GM18868 (cell line): ENCODE results near the gene CORO1C.
"Not testable (repeated sequence)": the region's sequence is repeated elsewhere in the genome, so short reads cannot be mapped to it uniquely, and the experiment has no call there.

Source experiments
- ATAC-seq: cut with Tn5 transposase; IDR thresholded peaks from one replicate; pipeline ENCODE4 v1.9.1; 2021; ENCODE audit warnings: mild to moderate bottlenecking, moderate library complexity; ENCODE audit not compliant: unreplicated experiment

CORO1C gene

GRCh38 chr12:108679106-108679681 is 52.1 kb downstream of the CORO1C start:
- ATAC-seq: no peak

GRCh38 chr12:108678104-108678730 is 53.1 kb downstream of the CORO1C start:
- no peak for ATAC-seq

- no peak for ATAC-seq
Observed at GRCh38 chr12:108677381-108677780, 53.9 kb downstream of the CORO1C start.

DNA sequence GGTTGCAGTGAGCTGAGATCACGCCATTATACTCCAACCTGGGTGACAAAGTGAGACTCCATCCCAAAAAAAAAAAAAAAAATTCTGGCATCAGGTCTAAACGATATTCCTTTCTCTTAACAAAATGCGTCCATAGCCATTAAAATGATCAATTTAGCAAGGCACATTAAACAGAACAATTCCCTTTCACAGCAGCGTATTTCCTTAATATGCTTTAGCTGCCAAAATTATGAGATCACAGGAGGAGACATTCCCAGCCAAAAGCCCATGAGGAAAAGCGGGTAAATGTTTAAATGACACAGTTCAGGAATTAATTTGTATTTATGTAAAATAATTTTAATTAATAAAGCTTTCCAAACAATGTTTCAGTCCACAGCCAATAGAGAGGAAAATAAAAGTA is 54.6 kb downstream of the CORO1C start:
- ATAC-seq: no peak

- no peak for ATAC-seq
Observed at GRCh38 chr12:108675792-108676191, 55.5 kb downstream of the CORO1C start.

DNA sequence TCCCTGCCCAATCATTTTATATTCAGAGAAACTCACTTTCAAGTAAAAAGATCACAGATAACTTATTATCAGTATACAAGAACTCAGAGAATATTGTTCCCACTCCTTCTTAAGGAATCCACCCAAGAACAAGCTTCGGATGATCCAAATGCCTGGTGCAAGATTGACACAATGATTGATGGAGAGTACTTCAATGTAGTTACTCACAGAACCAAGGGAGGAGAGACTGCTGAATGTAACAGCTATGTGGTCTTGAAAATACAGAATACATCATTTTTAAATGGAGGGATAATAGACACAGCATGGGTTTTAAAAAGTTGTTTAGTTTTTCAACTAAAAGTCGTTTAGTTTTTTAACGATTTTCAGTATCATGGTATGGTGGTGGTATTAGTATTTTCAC is 59.3 kb downstream of the CORO1C start:
- ATAC-seq: no peak

- no peak for ATAC-seq
Observed at GRCh38 chr12:108671110-108671509, 60.2 kb downstream of the CORO1C start.

DNA sequence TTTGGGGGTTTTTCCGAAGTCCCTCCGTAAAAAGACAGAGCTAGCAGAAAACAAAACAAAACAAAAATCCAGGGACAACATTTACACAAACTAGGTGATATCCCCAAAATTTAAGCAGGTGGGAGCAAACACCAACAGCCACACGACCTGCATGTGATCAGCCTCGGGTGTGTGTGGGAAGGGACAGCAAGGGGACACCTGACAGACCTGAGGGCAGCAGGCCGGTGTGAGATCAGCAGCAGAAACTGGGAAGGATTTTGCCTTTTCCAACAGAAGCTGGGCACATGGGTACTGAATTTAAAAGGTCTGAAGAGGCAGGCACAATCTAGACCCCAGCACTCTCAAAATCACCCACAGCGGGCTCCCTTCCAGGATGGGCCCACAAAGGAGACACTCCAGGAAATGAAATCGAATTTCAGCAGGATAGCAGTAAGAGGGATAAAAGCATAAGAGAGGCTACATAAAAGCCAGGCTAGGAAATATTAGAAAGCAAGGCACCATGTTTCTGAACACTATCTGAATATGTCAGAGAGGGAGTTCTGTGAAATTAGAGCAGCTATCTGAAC is 61.2 kb downstream of the CORO1C start:
- ATAC-seq: no peak

DNA sequence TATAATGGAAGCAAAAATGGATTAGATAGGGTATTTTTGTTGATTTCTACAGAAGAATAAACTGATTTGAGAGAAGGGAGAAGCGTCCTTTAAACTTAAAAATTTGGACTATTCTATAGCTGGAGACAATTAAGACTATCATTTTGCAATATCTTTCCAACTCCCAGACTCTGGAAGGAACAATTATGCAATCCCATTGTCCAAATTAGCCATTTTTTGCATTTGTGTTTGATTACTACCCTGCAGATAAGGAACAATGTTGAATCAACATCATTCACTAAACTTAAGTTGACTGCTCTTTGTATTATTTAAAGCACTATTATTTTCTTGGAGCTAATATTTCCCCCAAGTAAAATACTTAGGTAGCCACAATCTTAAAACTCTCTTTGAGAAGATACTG is 62.8 kb downstream of the CORO1C start:
- ATAC-seq: no peak

- ATAC-seq: no peak
Observed at GRCh38 chr12:108668063-108668462, 63.3 kb downstream of the CORO1C start.

- peak; percentile 35 for ATAC-seq
Observed at GRCh38 chr12:108667349-108667748, 64.0 kb downstream of the CORO1C start.

DNA sequence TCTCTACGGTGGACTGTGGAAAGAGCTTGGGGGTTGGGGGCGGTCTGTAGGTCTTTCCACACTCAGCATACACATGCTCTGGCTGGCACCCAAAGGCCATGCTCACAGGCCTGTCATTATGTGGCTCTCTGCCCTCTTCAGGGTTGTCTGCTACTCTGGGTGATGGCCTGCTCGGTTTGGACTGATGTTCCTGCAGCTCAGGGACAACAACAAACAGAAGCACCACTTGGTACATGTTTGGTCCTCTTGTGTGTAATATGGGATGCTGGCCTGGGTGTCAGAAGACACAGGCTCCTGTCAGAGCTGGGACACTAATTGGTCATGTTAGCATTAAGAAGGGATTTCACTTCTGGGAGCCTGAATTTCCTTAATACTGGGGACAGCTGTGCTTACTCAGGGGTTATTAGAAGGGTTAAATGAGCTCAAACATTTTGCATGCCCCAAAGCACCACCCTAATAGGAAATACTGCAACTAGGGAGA is 64.9 kb downstream of the CORO1C start:
- ATAC-seq: no peak

DNA sequence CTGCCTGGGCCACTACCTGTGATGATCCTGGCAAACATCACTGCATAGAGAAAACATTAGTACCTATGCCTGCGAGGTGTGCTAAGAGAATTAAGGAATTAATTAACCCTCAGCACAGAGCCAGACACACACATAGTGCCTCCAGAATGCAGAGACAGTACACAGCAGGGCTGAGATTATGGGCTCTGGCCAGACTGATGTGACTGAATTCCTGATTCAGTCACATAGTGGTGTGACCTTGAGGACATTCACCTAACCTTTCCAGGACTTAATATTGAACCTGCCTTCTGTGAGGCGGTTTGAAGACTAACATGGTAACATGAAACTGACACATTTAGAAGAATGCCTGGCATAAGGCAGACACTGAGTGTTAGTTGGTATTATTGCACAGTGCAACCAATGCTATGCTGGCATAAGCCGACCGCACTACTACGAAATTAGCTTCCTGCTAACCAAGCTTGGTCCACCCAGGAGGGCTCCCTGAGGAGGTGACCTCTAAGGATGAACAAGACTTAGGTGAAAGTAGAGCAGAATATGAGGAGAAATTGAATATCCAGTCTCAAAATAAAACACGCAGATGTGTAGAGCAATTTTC is 65.6 kb downstream of the CORO1C start:
- ATAC-seq: no peak

DNA sequence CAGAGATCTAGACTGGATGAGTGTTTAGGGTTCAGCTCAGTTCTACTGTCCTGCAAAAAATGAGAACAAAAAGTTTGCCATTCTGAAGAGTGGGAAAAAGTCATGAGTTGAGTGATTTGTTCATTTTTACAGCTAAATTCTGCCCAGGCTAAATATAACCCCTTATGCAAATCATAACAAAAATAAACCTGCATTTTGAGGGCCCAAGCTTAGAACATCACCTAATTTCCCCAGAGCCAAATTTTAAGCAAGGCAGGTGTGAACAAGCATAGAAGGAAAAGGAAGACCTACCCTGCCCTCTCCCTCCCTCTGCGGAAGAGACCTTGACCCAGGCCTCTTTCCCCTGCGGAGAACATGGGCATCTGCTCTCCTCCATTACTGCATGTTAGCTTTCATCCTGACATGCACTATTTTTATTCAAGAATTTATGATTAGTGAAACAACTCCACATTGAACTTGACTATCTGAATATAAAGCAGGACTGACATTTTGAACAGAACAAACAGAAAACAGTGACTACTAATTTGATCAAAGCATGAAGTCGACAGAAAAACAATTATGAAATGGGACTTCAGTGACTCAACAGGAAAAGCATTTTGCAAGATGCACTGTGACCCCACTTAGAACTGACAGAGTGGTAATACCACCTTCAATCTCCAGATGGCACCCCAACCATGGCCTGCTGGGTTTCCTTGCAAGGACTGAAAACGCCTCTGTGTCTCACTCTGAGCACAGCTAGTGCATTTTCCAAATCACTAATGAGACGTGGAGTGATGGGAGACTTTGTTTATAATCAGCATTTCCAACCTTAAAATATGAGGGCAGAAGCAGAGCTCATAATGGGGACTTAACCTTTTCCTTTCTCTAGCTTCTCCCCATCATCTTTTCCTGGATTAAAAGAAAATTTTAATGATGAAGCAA is 66.7 kb downstream of the CORO1C start:
- ATAC-seq: peak; percentile 74

DNA sequence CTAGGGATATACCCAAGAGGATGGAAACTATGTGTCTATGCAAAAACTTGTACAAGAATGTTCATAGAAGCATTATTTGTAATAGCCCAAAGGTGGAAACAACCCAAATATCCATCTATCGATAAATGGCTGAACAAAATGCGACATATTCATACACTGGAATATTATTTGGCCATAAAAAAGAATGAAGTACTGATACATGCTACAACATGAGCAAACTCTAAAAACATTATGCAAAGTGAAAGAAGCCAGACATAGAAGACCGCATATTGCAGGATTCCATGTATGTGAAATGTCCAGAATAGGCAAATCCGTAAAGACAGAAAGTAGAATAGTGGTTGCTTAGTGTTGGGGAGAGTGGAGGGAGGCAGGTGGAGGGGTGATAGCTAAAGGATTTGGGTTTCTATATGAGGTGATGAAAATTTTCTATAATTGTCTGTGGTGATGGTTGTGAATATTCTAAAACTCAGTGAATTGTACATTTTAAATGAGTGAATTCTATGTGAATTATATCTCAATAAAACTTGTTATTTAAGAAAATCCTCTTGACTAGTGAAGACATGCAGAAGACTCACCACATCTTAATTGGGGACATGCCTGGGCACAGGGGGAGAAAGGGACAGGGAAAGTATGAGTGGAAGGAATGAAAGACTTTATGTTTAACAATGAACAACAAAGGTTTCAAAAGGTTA is 67.8 kb downstream of the CORO1C start:
- no peak for ATAC-seq

- ATAC-seq: not testable (repeated sequence)
Observed at GRCh38 chr12:108658115-108658514, 73.2 kb downstream of the CORO1C start.

DNA sequence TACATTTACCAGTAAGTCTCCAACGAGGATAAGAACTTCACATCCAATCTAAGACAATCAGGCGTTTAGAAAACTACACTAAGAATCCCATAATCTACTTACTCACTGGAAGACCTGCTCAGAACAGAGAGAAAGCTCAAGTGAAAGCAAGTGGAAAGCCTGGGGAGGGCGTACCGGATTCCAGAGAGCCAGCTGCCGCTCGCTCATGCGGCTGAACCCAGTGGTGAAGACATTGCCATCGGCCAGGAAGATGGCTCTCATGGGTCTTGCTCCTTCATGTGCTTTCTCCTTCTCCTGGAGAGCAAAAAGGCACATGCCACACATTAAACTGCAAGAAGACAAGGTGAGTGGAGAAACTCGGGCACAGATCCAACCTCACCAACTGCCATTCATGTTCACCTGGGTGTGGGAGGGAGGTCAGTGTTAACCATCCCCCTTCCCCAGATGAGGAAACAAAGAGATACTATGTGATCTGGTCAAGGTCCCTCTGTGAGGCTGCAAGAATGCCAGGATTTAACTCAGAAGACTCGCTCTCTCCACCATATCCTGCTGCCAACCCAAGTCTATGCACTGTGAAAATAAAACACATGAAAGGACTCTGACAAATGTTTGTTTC is 74.1 kb downstream of the CORO1C start:
- ATAC-seq: no peak

DNA sequence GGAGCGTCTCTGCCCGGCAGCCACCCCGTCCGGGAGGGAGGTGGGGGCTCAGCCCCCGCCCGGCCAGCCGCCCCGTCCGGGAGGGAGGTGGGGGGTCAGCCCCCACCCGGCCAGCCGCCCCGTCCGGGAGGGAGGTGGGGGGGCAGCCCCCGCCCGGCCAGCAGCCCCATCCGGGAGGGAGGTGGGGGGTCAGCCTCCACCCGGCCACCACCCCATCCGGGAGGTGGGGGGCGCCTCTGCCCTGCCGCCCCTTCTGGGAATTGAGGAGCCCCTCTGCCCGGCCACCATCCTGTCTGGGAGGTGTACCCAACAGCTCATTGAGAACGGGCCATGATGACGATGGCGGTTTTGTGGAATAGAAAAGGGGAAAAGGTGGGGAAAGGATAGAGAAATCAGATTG is 75.1 kb downstream of the CORO1C start:
- ATAC-seq: not testable (repeated sequence)

GRCh38 chr12:108655812-108656175 is 75.5 kb downstream of the CORO1C start:
- ATAC-seq: not testable (repeated sequence)

DNA sequence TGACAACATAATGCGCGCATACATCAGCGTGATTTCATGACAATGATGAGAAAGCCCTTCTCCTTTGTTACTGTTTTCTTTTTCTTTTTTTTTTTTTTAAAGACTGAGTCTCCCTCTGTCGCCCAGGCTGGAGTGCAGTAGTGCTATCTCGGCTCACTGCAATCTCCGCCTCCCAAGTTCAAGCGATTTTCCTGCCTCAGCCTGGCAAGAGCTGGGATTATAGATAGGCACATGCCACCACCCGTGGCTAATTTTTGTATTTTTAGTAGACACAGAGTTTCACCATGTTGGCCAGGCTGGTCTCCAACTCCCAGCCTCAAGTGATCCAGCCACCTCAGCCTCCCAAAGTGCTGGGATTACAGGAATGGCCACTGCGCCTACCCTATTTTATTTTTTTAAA is 76.7 kb downstream of the CORO1C start:
- not testable (repeated sequence) for ATAC-seq
